Measurements from ENCODE around the gene PPM1M.

The PPM1M gene

DNA sequence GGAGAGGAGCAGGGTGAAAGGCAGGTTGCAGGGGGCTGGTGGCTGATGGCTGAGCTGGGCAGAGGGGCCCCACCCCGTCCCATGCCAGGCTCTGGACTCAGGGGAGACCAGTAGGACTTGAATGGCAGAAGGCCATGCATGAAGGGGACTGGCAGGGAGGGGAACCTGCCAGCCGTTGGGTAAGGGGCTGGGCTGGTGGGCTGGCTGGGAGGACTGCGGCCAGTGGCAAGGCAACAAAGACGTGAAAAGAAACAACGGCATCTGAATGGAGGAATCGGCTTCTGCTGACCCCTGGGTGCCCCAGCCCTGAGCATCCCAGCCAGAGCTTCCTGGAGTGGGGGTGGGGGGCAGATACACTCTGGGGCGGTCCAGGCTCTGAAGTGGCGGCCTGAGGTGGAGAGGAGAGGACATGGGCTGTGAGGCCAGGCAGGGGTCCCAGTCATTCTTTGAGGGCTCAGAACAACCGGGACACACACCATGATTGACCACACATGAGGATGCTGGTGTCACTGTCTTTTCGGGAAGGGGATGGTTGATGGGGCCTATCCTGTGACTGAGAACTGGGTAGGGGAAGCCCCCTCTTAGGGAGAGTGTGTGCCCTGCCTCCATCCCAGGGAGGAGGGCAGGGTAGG lies 53.8 kb downstream of the PPM1M start:
- no peak for FAIRE-seq
